Middle frontal gyrus (tissue), 1 donor: ENCODE results near the gene CASP9.

Experiments used
- DNase-seq: peaks from one replicate; pipeline ENCODE4 v3.0.0-alpha.2; 2015; ENCODE audit warnings: low spot score; ENCODE audit errors: extremely low spot score

Gene CASP9

GRCh38 chr1:15448877-15449462 is 75.0 kb downstream of the CASP9 start:
- no peak for DNase-seq

- DNase-seq: no peak
These were observed 77.8 kb downstream of the CASP9 start for GRCh38 chr1:15446212-15446611.

GRCh38 chr1:15445390-15446122 is 78.5 kb downstream of the CASP9 start:
- DNase-seq: no peak

- no peak for DNase-seq
These were observed 79.3 kb downstream of the CASP9 start for GRCh38 chr1:15444468-15445389.

- no peak for DNase-seq
These were observed 80.7 kb downstream of the CASP9 start for GRCh38 chr1:15443281-15443680.

GRCh38 chr1:15442759-15443158 is 81.3 kb downstream of the CASP9 start:
- DNase-seq: no peak

- DNase-seq: no peak
These were observed 81.9 kb downstream of the CASP9 start for GRCh38 chr1:15442119-15442518.
